AML-193 (cell line): ENCODE measurements around the gene SLC6A3.
"Not testable (repeated sequence)": the region's sequence is repeated elsewhere in the genome, so short reads cannot be mapped to it uniquely, and the experiment has no call there.

ENCODE experiments used
- DNase-seq, 2 experiments: peaks; one replicate each; lab custom pipeline; 2025; lab: John Stamatoyannopoulos, UW

The SLC6A3 gene

GRCh38 chr5:1463326-1464095 is 18.3 kb upstream of the SLC6A3 start:
- DNase-seq, result no peak

GRCh38 chr5:1462358-1462757 is 17.1 kb upstream of the SLC6A3 start:
- DNase-seq, result no peak

- no peak for DNase-seq
Measured at GRCh38 chr5:1461396-1461795, 16.2 kb upstream of the SLC6A3 start.

- DNase-seq, result no peak
Measured at GRCh38 chr5:1460054-1460682, 14.9 kb upstream of the SLC6A3 start.

- not testable (repeated sequence) for DNase-seq
Measured at GRCh38 chr5:1459435-1459834, 14.2 kb upstream of the SLC6A3 start.

- not testable (repeated sequence) for DNase-seq
Measured at GRCh38 chr5:1456110-1456881, 11.1 kb upstream of the SLC6A3 start.

- no peak for DNase-seq
Measured at GRCh38 chr5:1453613-1454012, 8.4 kb upstream of the SLC6A3 start.

- no peak for DNase-seq
Measured at GRCh38 chr5:1449081-1449630, 3.9 kb upstream of the SLC6A3 start.

- no peak for DNase-seq
Measured at GRCh38 chr5:1448511-1449011, 3.3 kb upstream of the SLC6A3 start.

- DNase-seq, result no peak
Measured at GRCh38 chr5:1447671-1448361, 2.6 kb upstream of the SLC6A3 start.

GRCh38 chr5:1446602-1447343 is 1.5 kb upstream of the SLC6A3 start:
- DNase-seq, result no peak

GRCh38 chr5:1445689-1446601 is 705 bp upstream of the SLC6A3 start:
- no peak for DNase-seq

GRCh38 chr5:1444361-1445189 is 665 bp downstream of the SLC6A3 start:
- no peak for DNase-seq

- no peak for DNase-seq
Measured at GRCh38 chr5:1443991-1444360, 1.3 kb downstream of the SLC6A3 start.

GRCh38 chr5:1443171-1443570 is 2.1 kb downstream of the SLC6A3 start:
- no peak for DNase-seq

- no peak for DNase-seq
Measured at GRCh38 chr5:1442222-1443145, 2.8 kb downstream of the SLC6A3 start.

GRCh38 chr5:1441166-1441865 is 3.9 kb downstream of the SLC6A3 start:
- DNase-seq, result no peak
